HepG2 (cell line): ENCODE results near the gene INO80B. TPM values are rescaled to one million over a fixed set of nuclear protein-coding genes. Genes with fewer than 3 reads are reported as not detected.

Experiments used
- CHD2 ChIP-seq: IDR thresholded peaks from 2 replicates; pipeline ENCODE4 v1.6.1; 2011; ENCODE audit warnings: low read depth, low read length, improper control_type of control experiment
- ELF3 ChIP-seq: IDR thresholded peaks from 2 replicates; pipeline ENCODE4 v1.6.1; 2016; ENCODE audit warnings: missing genetic modification reagents, missing compliant biosample characterization
- HMG20A ChIP-seq: IDR thresholded peaks from 2 replicates; pipeline ENCODE4 v1.6.1; 2016; ENCODE audit warnings: borderline replicate concordance
- KLF15 ChIP-seq: sonication (generic); formaldehyde crosslinking; IDR thresholded peaks from 2 replicates; pipeline ENCODE4 v1.8.1; 2023; ENCODE audit warnings: borderline replicate concordance, mild to moderate bottlenecking, inconsistent platforms, missing genetic modification reagents, mixed read lengths
- MIER3 ChIP-seq: IDR thresholded peaks from 2 replicates; pipeline ENCODE4 v1.6.1; 2016; ENCODE audit warnings: missing compliant biosample characterization, borderline replicate concordance
- ONECUT2 ChIP-seq: sonication (generic); formaldehyde crosslinking; IDR thresholded peaks from 2 replicates; pipeline ENCODE4 v1.4.0; 2020; ENCODE audit warnings: missing genetic modification reagents
- RFXANK ChIP-seq: IDR thresholded peaks from 2 replicates; pipeline ENCODE4 v1.6.1; 2016
- SAP130 ChIP-seq: IDR thresholded peaks from 2 replicates; pipeline ENCODE4 v1.6.1; 2016; ENCODE audit warnings: low read depth
- TEAD3 ChIP-seq: optimal IDR thresholded peaks from 2 replicates; pipeline ENCODE3; 2016; ENCODE audit warnings: borderline replicate concordance
- WIZ ChIP-seq: sonication (generic); formaldehyde crosslinking; IDR thresholded peaks from 2 replicates; pipeline ENCODE4 v1.5.1; 2020; ENCODE audit warnings: mild to moderate bottlenecking, missing genetic modification reagents
- ZBTB7B ChIP-seq: sonication (generic); formaldehyde crosslinking; IDR thresholded peaks from 2 replicates; pipeline ENCODE4 v1.4.0; 2020; ENCODE audit warnings: missing genetic modification reagents
- ZFYVE20 ChIP-seq: sonication (generic); formaldehyde crosslinking; IDR thresholded peaks from 2 replicates; pipeline ENCODE4 v1.8.0; 2023; ENCODE audit warnings: low read depth, mild to moderate bottlenecking, moderate library complexity, missing genetic modification reagents, borderline replicate concordance
- ZNF256 ChIP-seq: sonication (generic); formaldehyde crosslinking; conservative IDR thresholded peaks from 2 replicates; pipeline ENCODE4 v1.4.0; 2020; ENCODE audit warnings: missing genetic modification reagents
- polyA plus RNA-seq, 8 experiments: library from polyadenylated mRNA; depleted of rRNA in 3 of 8; stranded (reverse) in 7 of 8; unstranded in 1 of 8; fragments of >200 nt; fragmentation: Illumina TruSeq in 4 of 8; extraction: Trizol in 4 of 8; gene quantifications; 2 replicates each; pipeline versions ENCODE4 v1.2.1 to v1.2.3, GENCODE V29; 2011 to 2016; ENCODE audit warnings: low read depth in 4 of 8, missing spikeins in 1 of 8, mixed read lengths in 1 of 8; ENCODE audit not compliant: insufficient read depth in 1 of 8
- total RNA-seq, 5 experiments: library from RNA; depleted of rRNA; stranded (reverse); fragments of >200 nt; fragmentation: Illumina TruSeq; extraction: Trizol; gene quantifications; 2 replicates each; pipeline ENCODE4 v1.2.3, GENCODE V29; 2016; ENCODE audit warnings: low read depth in 1 of 5
- TF ChIP-seq, protein P1 (sequence below): IDR thresholded peaks from 2 replicates; pipeline ENCODE4 v1.6.1; 2016; ENCODE audit warnings: low read depth
- TF ChIP-seq, protein P2 (sequence below): IDR thresholded peaks from 2 replicates; pipeline ENCODE4 v1.6.1; 2016
- TF ChIP-seq, protein P3 (sequence below): sonication (generic); formaldehyde crosslinking; IDR thresholded peaks from 2 replicates; pipeline ENCODE4 v1.4.0; 2020; ENCODE audit warnings: missing genetic modification reagents, borderline replicate concordance
- TF ChIP-seq, protein P4 (sequence below): sonication (generic); formaldehyde crosslinking; IDR thresholded peaks from 2 replicates; pipeline ENCODE4 v1.4.0; 2020; ENCODE audit warnings: missing genetic modification reagents
- TF ChIP-seq, protein P5 (sequence below): sonication (generic); formaldehyde crosslinking; IDR thresholded peaks from 2 replicates; pipeline ENCODE4 v1.9.0; 2021; ENCODE audit warnings: missing genetic modification reagents, mild to moderate bottlenecking, borderline replicate concordance
- TF ChIP-seq, protein P6 (sequence below): fragments of 450-650 bp; IDR thresholded peaks from 2 replicates; pipeline ENCODE4 v1.6.1; 2017

INO80B gene
- total and polyA plus RNA-seq, 2 of the 13 experiments (the other 11 are each of a cell fraction or from before 2014, with no cell fraction given): 6.2 to 14.5 TPM

DNA sequence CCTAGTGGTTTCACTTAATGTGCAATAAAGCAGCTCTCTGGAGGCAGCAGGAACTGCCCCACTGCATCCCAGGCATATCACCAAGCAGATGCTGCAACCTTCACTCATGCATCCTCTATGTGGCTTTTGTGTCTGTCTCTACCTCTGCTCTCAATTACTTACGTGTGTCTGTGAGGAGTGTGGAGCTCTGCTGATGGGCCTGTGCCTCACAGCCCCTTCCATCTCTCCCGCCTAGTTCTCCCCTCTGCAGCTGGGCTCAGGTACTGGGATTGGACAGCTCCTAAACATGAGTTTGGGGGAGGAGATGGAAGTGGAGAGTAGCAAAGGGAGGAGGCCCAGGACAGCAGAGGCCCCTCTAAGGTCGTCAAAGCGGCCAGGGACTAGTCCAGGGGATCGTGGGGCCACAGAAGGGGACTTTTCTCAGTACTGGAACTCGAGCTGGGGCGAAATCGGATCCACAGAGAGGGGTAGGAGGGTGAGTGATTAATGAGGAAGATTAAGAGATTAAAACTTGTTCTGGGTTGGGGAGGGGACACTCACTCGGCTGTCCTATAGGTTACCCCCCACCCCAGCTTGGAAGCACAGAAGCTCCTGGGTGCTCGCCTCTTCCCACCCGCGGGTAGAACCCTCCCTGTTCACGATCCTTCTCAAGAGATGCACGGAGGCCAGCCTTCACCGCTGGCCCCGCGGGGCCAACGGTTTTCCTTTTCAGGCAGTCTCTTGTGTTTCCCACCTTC lies 46.6 kb downstream of the INO80B start (continued):
- TF ChIP-seq, protein P1, sequence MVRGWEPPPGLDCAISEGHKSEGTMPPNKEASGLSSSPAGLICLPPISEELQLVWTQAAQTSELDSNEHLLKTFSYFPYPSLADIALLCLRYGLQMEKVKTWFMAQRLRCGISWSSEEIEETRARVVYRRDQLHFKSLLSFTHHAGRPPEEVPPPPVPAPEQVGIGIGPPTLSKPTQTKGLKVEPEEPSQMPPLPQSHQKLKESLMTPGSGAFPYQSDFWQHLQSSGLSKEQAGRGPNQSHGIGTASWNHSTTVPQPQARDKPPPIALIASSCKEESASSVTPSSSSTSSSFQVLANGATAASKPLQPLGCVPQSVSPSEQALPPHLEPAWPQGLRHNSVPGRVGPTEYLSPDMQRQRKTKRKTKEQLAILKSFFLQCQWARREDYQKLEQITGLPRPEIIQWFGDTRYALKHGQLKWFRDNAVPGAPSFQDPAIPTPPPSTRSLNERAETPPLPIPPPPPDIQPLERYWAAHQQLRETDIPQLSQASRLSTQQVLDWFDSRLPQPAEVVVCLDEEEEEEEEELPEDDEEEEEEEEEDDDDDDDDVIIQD (CRISPR knock-in tag): no peak
- TF ChIP-seq CHD2 (no peak), SAP130 (peak; percentile 16; the same call in 1 of the 2 replicates), TEAD3 (CRISPR knock-in tag) (peak; percentile 33), ELF3 (CRISPR knock-in tag) (no peak), MIER3 (CRISPR knock-in tag) (no peak), ONECUT2 (no peak), ZFYVE20 (no peak), ZNF256 (CRISPR knock-in tag) (no peak), KLF15 (no peak), RFXANK (no peak), HMG20A (CRISPR knock-in tag) (no peak), ZBTB7B (CRISPR knock-in tag) (no peak), WIZ (CRISPR knock-in tag) (no peak)
- TF ChIP-seq, protein P2, sequence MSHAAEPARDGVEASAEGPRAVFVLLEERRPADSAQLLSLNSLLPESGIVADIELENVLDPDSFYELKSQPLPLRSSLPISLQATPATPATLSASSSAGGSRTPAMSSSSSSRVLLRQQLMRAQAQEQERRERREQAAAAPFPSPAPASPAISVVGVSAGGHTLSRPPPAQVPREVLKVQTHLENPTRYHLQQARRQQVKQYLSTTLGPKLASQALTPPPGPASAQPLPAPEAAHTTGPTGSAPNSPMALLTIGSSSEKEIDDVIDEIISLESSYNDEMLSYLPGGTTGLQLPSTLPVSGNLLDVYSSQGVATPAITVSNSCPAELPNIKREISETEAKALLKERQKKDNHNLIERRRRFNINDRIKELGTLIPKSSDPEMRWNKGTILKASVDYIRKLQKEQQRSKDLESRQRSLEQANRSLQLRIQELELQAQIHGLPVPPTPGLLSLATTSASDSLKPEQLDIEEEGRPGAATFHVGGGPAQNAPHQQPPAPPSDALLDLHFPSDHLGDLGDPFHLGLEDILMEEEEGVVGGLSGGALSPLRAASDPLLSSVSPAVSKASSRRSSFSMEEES: no peak
- TF ChIP-seq, protein P3, sequence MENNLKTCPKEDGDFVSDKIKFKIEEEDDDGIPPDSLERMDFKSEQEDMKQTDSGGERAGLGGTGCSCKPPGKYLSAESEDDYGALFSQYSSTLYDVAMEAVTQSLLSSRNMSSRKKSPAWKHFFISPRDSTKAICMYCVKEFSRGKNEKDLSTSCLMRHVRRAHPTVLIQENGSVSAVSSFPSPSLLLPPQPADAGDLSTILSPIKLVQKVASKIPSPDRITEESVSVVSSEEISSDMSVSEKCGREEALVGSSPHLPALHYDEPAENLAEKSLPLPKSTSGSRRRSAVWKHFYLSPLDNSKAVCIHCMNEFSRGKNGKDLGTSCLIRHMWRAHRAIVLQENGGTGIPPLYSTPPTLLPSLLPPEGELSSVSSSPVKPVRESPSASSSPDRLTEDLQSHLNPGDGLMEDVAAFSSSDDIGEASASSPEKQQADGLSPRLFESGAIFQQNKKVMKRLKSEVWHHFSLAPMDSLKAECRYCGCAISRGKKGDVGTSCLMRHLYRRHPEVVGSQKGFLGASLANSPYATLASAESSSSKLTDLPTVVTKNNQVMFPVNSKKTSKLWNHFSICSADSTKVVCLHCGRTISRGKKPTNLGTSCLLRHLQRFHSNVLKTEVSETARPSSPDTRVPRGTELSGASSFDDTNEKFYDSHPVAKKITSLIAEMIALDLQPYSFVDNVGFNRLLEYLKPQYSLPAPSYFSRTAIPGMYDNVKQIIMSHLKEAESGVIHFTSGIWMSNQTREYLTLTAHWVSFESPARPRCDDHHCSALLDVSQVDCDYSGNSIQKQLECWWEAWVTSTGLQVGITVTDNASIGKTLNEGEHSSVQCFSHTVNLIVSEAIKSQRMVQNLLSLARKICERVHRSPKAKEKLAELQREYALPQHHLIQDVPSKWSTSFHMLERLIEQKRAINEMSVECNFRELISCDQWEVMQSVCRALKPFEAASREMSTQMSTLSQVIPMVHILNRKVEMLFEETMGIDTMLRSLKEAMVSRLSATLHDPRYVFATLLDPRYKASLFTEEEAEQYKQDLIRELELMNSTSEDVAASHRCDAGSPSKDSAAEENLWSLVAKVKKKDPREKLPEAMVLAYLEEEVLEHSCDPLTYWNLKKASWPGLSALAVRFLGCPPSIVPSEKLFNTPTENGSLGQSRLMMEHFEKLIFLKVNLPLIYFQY (CRISPR knock-in tag): no peak
- TF ChIP-seq, protein P4, sequence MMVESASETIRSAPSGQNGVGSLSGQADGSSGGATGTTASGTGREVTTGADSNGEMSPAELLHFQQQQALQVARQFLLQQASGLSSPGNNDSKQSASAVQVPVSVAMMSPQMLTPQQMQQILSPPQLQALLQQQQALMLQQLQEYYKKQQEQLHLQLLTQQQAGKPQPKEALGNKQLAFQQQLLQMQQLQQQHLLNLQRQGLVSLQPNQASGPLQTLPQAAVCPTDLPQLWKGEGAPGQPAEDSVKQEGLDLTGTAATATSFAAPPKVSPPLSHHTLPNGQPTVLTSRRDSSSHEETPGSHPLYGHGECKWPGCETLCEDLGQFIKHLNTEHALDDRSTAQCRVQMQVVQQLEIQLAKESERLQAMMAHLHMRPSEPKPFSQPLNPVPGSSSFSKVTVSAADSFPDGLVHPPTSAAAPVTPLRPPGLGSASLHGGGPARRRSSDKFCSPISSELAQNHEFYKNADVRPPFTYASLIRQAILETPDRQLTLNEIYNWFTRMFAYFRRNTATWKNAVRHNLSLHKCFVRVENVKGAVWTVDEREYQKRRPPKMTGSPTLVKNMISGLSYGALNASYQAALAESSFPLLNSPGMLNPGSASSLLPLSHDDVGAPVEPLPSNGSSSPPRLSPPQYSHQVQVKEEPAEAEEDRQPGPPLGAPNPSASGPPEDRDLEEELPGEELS (CRISPR knock-in tag): no peak
- TF ChIP-seq, protein P5, sequence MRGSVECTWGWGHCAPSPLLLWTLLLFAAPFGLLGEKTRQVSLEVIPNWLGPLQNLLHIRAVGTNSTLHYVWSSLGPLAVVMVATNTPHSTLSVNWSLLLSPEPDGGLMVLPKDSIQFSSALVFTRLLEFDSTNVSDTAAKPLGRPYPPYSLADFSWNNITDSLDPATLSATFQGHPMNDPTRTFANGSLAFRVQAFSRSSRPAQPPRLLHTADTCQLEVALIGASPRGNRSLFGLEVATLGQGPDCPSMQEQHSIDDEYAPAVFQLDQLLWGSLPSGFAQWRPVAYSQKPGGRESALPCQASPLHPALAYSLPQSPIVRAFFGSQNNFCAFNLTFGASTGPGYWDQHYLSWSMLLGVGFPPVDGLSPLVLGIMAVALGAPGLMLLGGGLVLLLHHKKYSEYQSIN (CRISPR knock-in tag): no peak
- TF ChIP-seq, protein P6, sequence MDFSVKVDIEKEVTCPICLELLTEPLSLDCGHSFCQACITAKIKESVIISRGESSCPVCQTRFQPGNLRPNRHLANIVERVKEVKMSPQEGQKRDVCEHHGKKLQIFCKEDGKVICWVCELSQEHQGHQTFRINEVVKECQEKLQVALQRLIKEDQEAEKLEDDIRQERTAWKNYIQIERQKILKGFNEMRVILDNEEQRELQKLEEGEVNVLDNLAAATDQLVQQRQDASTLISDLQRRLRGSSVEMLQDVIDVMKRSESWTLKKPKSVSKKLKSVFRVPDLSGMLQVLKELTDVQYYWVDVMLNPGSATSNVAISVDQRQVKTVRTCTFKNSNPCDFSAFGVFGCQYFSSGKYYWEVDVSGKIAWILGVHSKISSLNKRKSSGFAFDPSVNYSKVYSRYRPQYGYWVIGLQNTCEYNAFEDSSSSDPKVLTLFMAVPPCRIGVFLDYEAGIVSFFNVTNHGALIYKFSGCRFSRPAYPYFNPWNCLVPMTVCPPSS: no peak
